Esophagus mucosa (tissue), 1 donor: ENCODE measurements around the gene FSTL3. TPM values are rescaled to one million over a fixed set of nuclear protein-coding genes. Genes with fewer than 3 reads are reported as not detected.
"Not testable (repeated sequence)": the region's sequence is repeated elsewhere in the genome, so short reads cannot be mapped to it uniquely, and the experiment has no call there.

Experiments
- ATAC-seq: fragments of 200-7000 bp; cut with Tn5 transposase; one replicate; pipeline ENCODE4 v1.9.1; 2020
- total RNA-seq: library from RNA; stranded (reverse); gene quantifications from one replicate; pipeline ENCODE4 v1.2.4, GENCODE V29; 2023
- donor health status: DM: yes; HTN: yes; CAD: no.

Gene FSTL3
- total RNA-seq, 1 donor from 2014 or later = 3.3 TPM

GRCh38 chr19:711254-711653 lies 35.1 kb downstream of the FSTL3 start:
- no peak for ATAC-seq

GRCh38 chr19:715347-715746 lies 39.2 kb downstream of the FSTL3 start:
- ATAC-seq = no peak

- peak; percentile 5 for ATAC-seq
Observed at GRCh38 chr19:718251-718951, 42.2 kb downstream of the FSTL3 start.

GRCh38 chr19:718991-719512 lies 42.9 kb downstream of the FSTL3 start:
- ATAC-seq = peak; percentile 24

- no peak for ATAC-seq
Observed at GRCh38 chr19:719636-720344, 43.6 kb downstream of the FSTL3 start.

- peak; percentile 17 for ATAC-seq
Observed at GRCh38 chr19:720345-721160, 44.4 kb downstream of the FSTL3 start.

GRCh38 chr19:722553-723101 lies 46.4 kb downstream of the FSTL3 start:
- peak; percentile 5 for ATAC-seq

GRCh38 chr19:723247-723646 lies 47.1 kb downstream of the FSTL3 start:
- no peak for ATAC-seq

- ATAC-seq = no peak
Observed at GRCh38 chr19:723714-724113, 47.5 kb downstream of the FSTL3 start.

- ATAC-seq = no peak
Observed at GRCh38 chr19:725461-726089, 49.4 kb downstream of the FSTL3 start.

GRCh38 chr19:726993-727956 lies 51.1 kb downstream of the FSTL3 start:
- ATAC-seq = peak; percentile 5

GRCh38 chr19:728011-728410 lies 51.8 kb downstream of the FSTL3 start:
- peak; percentile 56 for ATAC-seq

- ATAC-seq = not testable (repeated sequence)
Observed at GRCh38 chr19:729564-729963, 53.4 kb downstream of the FSTL3 start.

- no peak for ATAC-seq
Observed at GRCh38 chr19:729965-730668, 53.9 kb downstream of the FSTL3 start.

GRCh38 chr19:731000-731399 lies 54.8 kb downstream of the FSTL3 start:
- no peak for ATAC-seq

GRCh38 chr19:732148-733069 lies 56.2 kb downstream of the FSTL3 start:
- ATAC-seq = no peak
